ENCODE measurements around the gene PSD2. TPM values are rescaled to one million over a fixed set of nuclear protein-coding genes. Genes with fewer than 3 reads are reported as not detected.

PSD2 gene
- total RNA-seq, 4 donors from 2014 or later, result 0.16 TPM; not detected in 3

DNA sequence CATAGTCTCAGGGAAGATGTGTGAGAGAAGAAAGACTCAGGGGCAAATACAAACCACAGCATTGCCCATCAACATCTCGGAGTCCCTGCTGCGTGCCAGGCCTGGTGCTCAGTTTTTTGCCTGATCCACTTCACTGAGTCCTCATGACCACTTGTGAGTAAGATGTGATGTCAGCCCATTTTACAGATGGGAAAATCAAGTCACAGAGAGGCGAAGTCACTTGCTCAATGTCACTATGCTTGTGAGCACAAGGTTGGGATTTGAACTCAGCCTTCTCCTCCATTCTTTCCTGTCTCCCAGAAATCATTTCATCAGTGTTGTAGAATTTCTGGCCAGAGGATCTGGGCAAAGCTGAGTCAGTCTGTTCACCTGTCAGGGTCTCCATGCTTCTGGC is 34.6 kb upstream of the PSD2 start:
- Histone ChIP-seq H3K27ac (no peak overlapping the region), H3K9me3 (no peaks in the 10 kb centered on the region), H3K36me3 (no peaks in the 10 kb centered on the region), H3K4me3 (no peak overlapping the region), H3K4me1 (peaks cover 0 to 17% (median 2%) of the 10 kb centered on the region in 4 donors), H3K27me3 (peaks cover 45% of the 10 kb centered on the region)
- no peak for DNase-seq
- intact Hi-C loops (cut with DNase I; ENCODE audit: low total_unique reads) (loop anchor here (10.0 kb wide), 1 partner anchor 336 kb away; no protein-coding TSS in a partner anchor), in situ Hi-C loops (cut with MboI; ENCODE audit: low pct_ligation_motif_present in 1 of 4, low pct_unique_long_range_greater_than_20kb in 1 of 4, low sequenced_read_pairs in 3 of 4) (loop anchor here (5.0 to 25.0 kb wide), 3 partner anchors 124 to 324 kb away; partner anchors contain the start of genes CXXC5 (in 1 of the 4) and DNAJC18 (in 1 of the 4))
- WGBS, 2 donors (ENCODE audit: low coverage in 1 of 2), result 91% methylated on average over 3 of the region's 3 CpGs; no CpG with 5 or more reads in 1 of the 2 donors
- TF ChIP-seq EP300 (IDR thresholded peaks at IDR 0.05; ENCODE audit: low read depth), result no peak
- TF ChIP-seq POLR2AphosphoS5 (IDR thresholded peaks at IDR 0.05), result no peak
- TF ChIP-seq, protein P1, sequence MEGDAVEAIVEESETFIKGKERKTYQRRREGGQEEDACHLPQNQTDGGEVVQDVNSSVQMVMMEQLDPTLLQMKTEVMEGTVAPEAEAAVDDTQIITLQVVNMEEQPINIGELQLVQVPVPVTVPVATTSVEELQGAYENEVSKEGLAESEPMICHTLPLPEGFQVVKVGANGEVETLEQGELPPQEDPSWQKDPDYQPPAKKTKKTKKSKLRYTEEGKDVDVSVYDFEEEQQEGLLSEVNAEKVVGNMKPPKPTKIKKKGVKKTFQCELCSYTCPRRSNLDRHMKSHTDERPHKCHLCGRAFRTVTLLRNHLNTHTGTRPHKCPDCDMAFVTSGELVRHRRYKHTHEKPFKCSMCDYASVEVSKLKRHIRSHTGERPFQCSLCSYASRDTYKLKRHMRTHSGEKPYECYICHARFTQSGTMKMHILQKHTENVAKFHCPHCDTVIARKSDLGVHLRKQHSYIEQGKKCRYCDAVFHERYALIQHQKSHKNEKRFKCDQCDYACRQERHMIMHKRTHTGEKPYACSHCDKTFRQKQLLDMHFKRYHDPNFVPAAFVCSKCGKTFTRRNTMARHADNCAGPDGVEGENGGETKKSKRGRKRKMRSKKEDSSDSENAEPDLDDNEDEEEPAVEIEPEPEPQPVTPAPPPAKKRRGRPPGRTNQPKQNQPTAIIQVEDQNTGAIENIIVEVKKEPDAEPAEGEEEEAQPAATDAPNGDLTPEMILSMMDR (IDR thresholded peaks at IDR 0.05), result no peak
- no peak for TF ChIP-seq POLR2A (IDR thresholded peaks at IDR 0.05)

DNA sequence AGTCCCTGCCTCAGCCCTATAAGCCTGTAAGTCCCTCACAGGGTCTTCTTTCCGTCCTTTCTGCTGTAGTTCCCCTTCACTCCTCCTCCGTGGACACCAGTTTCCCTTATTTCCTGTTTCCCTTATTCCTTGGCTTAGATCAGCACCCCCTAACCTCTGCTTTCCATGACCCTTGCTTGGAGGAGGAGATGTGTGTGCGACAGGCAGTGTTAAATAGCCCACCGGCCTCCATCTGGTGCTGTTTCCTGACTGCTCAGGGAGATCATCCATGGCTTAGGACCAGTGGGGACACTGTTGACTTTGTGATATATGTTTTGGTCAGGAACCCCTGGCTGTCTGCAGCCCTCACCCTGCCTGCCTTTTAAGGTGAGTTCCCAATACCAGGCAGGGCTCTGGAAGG is 34.1 kb upstream of the PSD2 start:
- Histone ChIP-seq H3K4me1 (peaks cover 0 to 15% (median 0%) of the 10 kb centered on the region in 4 donors), H3K36me3 (no peaks in the 10 kb centered on the region), H3K9me3 (no peaks in the 10 kb centered on the region), H3K4me3 (no peak overlapping the region), H3K27ac (no peak overlapping the region), H3K27me3 (peaks cover 40% of the 10 kb centered on the region)
- TF ChIP-seq, protein P1 (IDR thresholded peaks at IDR 0.05), result no peak
- TF ChIP-seq POLR2A (IDR thresholded peaks at IDR 0.05), result no peak
- no peak for TF ChIP-seq POLR2AphosphoS5 (IDR thresholded peaks at IDR 0.05)
- TF ChIP-seq EP300 (IDR thresholded peaks at IDR 0.05; ENCODE audit: low read depth), result no peak
- no peak for DNase-seq
- WGBS, 2 donors (ENCODE audit: low coverage in 1 of 2), result 54 to 60% methylated on average over 2 to 4 of the region's 4 CpGs
- in situ Hi-C loops (cut with MboI; ENCODE audit: low pct_ligation_motif_present in 1 of 4, low pct_unique_long_range_greater_than_20kb in 1 of 4, low sequenced_read_pairs in 3 of 4) (loop anchor here (5.0 to 25.0 kb wide), 3 partner anchors 124 to 324 kb away; partner anchors contain the start of genes CXXC5 (in 1 of the 4) and DNAJC18 (in 1 of the 4)), intact Hi-C loops (cut with DNase I; ENCODE audit: low total_unique reads) (loop anchor here (10.0 kb wide), 1 partner anchor 337 kb away; no protein-coding TSS in a partner anchor)

DNA sequence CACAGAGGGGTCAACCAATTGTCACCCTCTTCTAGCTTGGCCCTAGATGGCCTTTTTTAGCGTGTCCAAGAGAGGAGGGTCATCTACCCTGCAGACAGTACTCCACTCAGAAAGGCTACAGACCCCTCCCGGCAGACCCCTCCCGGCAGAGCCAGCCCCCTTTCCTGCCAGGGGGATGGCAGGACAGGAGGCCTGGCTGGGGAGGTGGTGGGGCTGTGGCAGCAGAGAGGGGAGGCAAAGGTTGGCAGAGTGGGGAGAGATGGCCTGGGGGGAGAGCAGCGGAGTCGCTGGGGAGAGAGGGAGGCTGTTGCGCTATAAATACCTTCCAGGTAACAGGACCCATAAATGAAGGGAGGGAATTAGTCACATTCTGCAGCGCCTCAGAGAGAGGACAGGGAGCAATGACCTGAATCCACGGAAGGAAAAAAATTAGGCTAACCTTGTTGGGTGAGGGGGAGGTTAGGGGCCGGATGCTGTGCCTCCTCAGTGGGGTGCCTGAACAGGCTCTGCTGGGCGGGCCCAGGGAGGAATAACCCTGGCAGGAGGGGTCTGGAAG is 32.9 kb upstream of the PSD2 start:
- 70 to 82% methylated on average over 7 to 10 of the region's 10 CpGs for WGBS, 2 donors (ENCODE audit: low coverage in 1 of 2)
- Histone ChIP-seq H3K9me3 (no peaks in the 10 kb centered on the region), H3K27me3 (peaks cover 31% of the 10 kb centered on the region), H3K4me3 (no peak overlapping the region), H3K36me3 (no peaks in the 10 kb centered on the region), H3K27ac (no peak overlapping the region), H3K4me1 (peaks cover 0 to 15% (median 0%) of the 10 kb centered on the region in 4 donors)
- TF ChIP-seq, protein P1 (IDR thresholded peaks at IDR 0.05), result no peak
- TF ChIP-seq POLR2AphosphoS5 (IDR thresholded peaks at IDR 0.05) (no peak), EP300 (IDR thresholded peaks at IDR 0.05; ENCODE audit: low read depth) (no peak), POLR2A (IDR thresholded peaks at IDR 0.05) (no peak)
- DNase-seq, result no peak
- intact Hi-C loops (cut with DNase I; ENCODE audit: low total_unique reads), result loop anchor here (10.0 kb wide), 1 partner anchor 338 kb away; no protein-coding TSS in a partner anchor
- in situ Hi-C loops (cut with MboI; ENCODE audit: low pct_ligation_motif_present in 1 of 4, low pct_unique_long_range_greater_than_20kb in 1 of 4, low sequenced_read_pairs in 3 of 4), result loop anchor here (5.0 to 25.0 kb wide), 3 partner anchors 125 to 325 kb away; partner anchors contain the start of genes CXXC5 (in 1 of the 4) and DNAJC18 (in 1 of the 4)

DNA sequence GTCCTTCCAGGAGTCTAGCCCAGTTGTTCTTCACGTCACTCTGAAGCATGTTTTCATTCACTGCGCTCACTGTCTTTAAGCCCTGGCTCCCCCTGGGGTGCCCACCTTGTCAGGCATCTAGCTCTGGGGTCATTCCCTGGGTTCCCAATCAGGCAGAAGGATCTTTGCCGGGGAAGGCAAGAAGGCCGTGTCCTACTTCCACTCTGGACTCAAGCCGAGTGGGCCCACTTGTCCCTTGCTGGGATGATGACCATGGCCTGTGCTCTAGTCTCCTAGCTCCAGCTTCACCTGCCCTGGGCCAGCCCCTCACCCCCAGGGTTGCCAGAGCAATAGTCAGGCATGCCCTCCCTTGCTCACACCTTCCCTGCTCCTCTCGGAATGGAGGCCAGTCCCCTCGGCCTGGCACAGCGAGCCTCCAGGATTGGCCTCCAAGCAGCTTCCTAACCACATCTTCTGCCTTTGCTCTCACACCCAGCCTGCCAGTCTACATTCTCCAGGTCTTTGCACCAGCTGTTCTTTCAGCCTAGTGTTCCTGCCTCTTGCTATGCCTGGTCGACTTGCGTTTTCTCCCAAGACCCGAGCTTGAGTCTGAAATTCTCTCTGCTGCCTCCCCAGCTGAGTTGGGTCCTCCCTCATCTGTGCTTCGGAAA is 32.2 kb upstream of the PSD2 start:
- intact Hi-C loops (cut with DNase I; ENCODE audit: low total_unique reads), result loop anchor here (10.0 kb wide), 1 partner anchor 339 kb away; no protein-coding TSS in a partner anchor
- WGBS, 2 donors (ENCODE audit: low coverage in 1 of 2), result 80 to 100% methylated on average over 2 to 12 of the region's 12 CpGs
- DNase-seq, result no peak
- H3K4me1 ChIP-seq, result peaks cover 0 to 15% (median 0%) of the 10 kb centered on the region in 4 donors
- no peaks in the 10 kb centered on the region for H3K9me3 ChIP-seq
- in situ Hi-C loops (cut with MboI; ENCODE audit: low pct_ligation_motif_present in 1 of 4, low pct_unique_long_range_greater_than_20kb in 1 of 4, low sequenced_read_pairs in 3 of 4), result loop anchor here (5.0 to 25.0 kb wide), 3 partner anchors 126 to 326 kb away; partner anchors contain the start of genes CXXC5 (in 1 of the 4) and DNAJC18 (in 1 of the 4)
- TF ChIP-seq, protein P1 (IDR thresholded peaks at IDR 0.05), result no peak
- no peak for TF ChIP-seq EP300 (IDR thresholded peaks at IDR 0.05; ENCODE audit: low read depth)
- no peak overlapping the region for H3K4me3 ChIP-seq
- H3K27ac ChIP-seq, result no peak overlapping the region
- H3K36me3 ChIP-seq, result no peaks in the 10 kb centered on the region
- H3K27me3 ChIP-seq, result peaks cover 31% of the 10 kb centered on the region

Data from transverse colon (tissue), 4 donors.